Measurements from ENCODE around the gene ABLIM2. TPM values are rescaled to one million over a fixed set of nuclear protein-coding genes. Genes with fewer than 3 reads are reported as not detected.

ABLIM2 gene
- total RNA-seq, 3 donors from 2014 or later (not counting 1 experiment from before 2014, with no cell fraction given) = 0.71 to 2.8 (median 1.3) TPM

- no peak overlapping the region for H3K4me3 ChIP-seq (ENCODE audit: low read length)
- no peaks in the 10 kb centered on the region for H3K27me3 ChIP-seq (ENCODE audit: control insufficient read depth, insufficient read depth, low read length)
- no peak for TF ChIP-seq CTCF (IDR thresholded peaks at IDR 0.05)
- intact Hi-C loops (cut with micrococcal nuclease) = no loop called here
- H3K36me3 ChIP-seq (ENCODE audit: control insufficient read depth, insufficient read depth, low read length) = no peaks in the 10 kb centered on the region
- Mint-ChIP-seq H3K9me3 (no peaks in the 10 kb centered on the region), H3K27me3 (ENCODE audit: low read depth in 2 of 2) (peaks cover 7 to 12% of the 10 kb centered on the region in 2 donors), H3K4me3 (no peak overlapping the region), H3K4me1 (no peaks in the 10 kb centered on the region), H3K36me3 (no peaks in the 10 kb centered on the region), H3K27ac (no peak overlapping the region)
- no peak overlapping the region for H3K27ac ChIP-seq (ENCODE audit: low read length)
- WGBS (ENCODE audit: insufficient coverage) = 72% methylated on average over 12 of the region's 12 CpGs
- ATAC-seq (no peak), DNase-seq (no peak)
- H3K4me1 ChIP-seq (ENCODE audit: control insufficient read depth, insufficient read depth, low read length) = no peaks in the 10 kb centered on the region
- H3K9me3 ChIP-seq (ENCODE audit: control insufficient read depth, insufficient read depth, low read length) = no peaks in the 10 kb centered on the region
Measured at GRCh38 chr4:8016527-8016926, 142.1 kb downstream of the ABLIM2 start.

GRCh38 chr4:8015512-8015911, 143.1 kb downstream of the ABLIM2 start:
- 36% methylated on average over 4 of the region's 4 CpGs for WGBS (ENCODE audit: insufficient coverage)
- intact Hi-C loops (cut with micrococcal nuclease) = no loop called here
- no peaks in the 10 kb centered on the region for H3K4me1 ChIP-seq (ENCODE audit: control insufficient read depth, insufficient read depth, low read length)
- H3K36me3 ChIP-seq (ENCODE audit: control insufficient read depth, insufficient read depth, low read length) = no peaks in the 10 kb centered on the region
- DNase-seq (no peak), ATAC-seq (no peak)
- H3K27ac ChIP-seq (ENCODE audit: low read length) = no peak overlapping the region
- Mint-ChIP-seq H3K9me3 (no peaks in the 10 kb centered on the region), H3K36me3 (no peaks in the 10 kb centered on the region), H3K27ac (no peak overlapping the region), H3K4me1 (no peaks in the 10 kb centered on the region), H3K4me3 (no peak overlapping the region), H3K27me3 (ENCODE audit: low read depth in 2 of 2) (peaks cover 7 to 12% of the 10 kb centered on the region in 2 donors)
- H3K4me3 ChIP-seq (ENCODE audit: low read length) = no peak overlapping the region
- TF ChIP-seq CTCF (IDR thresholded peaks at IDR 0.05) = no peak
- no peaks in the 10 kb centered on the region for H3K9me3 ChIP-seq (ENCODE audit: control insufficient read depth, insufficient read depth, low read length)
- H3K27me3 ChIP-seq (ENCODE audit: control insufficient read depth, insufficient read depth, low read length) = no peaks in the 10 kb centered on the region

GRCh38 chr4:8013976-8014726, 144.5 kb downstream of the ABLIM2 start:
- no peaks in the 10 kb centered on the region for H3K36me3 ChIP-seq (ENCODE audit: control insufficient read depth, insufficient read depth, low read length)
- Mint-ChIP-seq H3K27ac (no peak overlapping the region), H3K9me3 (no peaks in the 10 kb centered on the region), H3K27me3 (ENCODE audit: low read depth in 2 of 2) (peaks cover 7 to 12% of the 10 kb centered on the region in 2 donors), H3K36me3 (no peaks in the 10 kb centered on the region), H3K4me1 (no peaks in the 10 kb centered on the region), H3K4me3 (no peak overlapping the region)
- H3K27ac ChIP-seq (ENCODE audit: low read length) = no peak overlapping the region
- no peak for TF ChIP-seq CTCF (IDR thresholded peaks at IDR 0.05)
- no peaks in the 10 kb centered on the region for H3K9me3 ChIP-seq (ENCODE audit: control insufficient read depth, insufficient read depth, low read length)
- no peaks in the 10 kb centered on the region for H3K4me1 ChIP-seq (ENCODE audit: control insufficient read depth, insufficient read depth, low read length)
- H3K4me3 ChIP-seq (ENCODE audit: low read length) = no peak overlapping the region
- no peaks in the 10 kb centered on the region for H3K27me3 ChIP-seq (ENCODE audit: control insufficient read depth, insufficient read depth, low read length)
- ATAC-seq (no peak), DNase-seq (no peak)
- WGBS (ENCODE audit: insufficient coverage) = 81% methylated on average over 10 of the region's 10 CpGs
- intact Hi-C loops (cut with micrococcal nuclease) = no loop called here

GRCh38 chr4:8012517-8012916, 146.1 kb downstream of the ABLIM2 start:
- no peak for DNase-seq
- Histone ChIP-seq H3K27me3 (ENCODE audit: control insufficient read depth, insufficient read depth, low read length) (no peaks in the 10 kb centered on the region), H3K36me3 (ENCODE audit: control insufficient read depth, insufficient read depth, low read length) (no peaks in the 10 kb centered on the region), H3K4me1 (ENCODE audit: control insufficient read depth, insufficient read depth, low read length) (no peaks in the 10 kb centered on the region), H3K4me3 (ENCODE audit: low read length) (no peak overlapping the region), H3K27ac (ENCODE audit: low read length) (no peak overlapping the region), H3K9me3 (ENCODE audit: control insufficient read depth, insufficient read depth, low read length) (no peaks in the 10 kb centered on the region)
- Mint-ChIP-seq H3K27ac (no peak overlapping the region), H3K4me1 (no peaks in the 10 kb centered on the region), H3K4me3 (no peak overlapping the region), H3K9me3 (no peaks in the 10 kb centered on the region), H3K36me3 (no peaks in the 10 kb centered on the region), H3K27me3 (ENCODE audit: low read depth in 2 of 2) (peaks cover 0 to 9% of the 10 kb centered on the region in 2 donors)
- no peak for ATAC-seq
- intact Hi-C loops (cut with micrococcal nuclease) = no loop called here
- no peak for TF ChIP-seq CTCF (IDR thresholded peaks at IDR 0.05)
- WGBS (ENCODE audit: insufficient coverage) = 96% methylated on average over 3 of the region's 3 CpGs
